Measurements from ENCODE around the gene ADK.

ADK gene

GRCh38 chr10:74244807-74245206 lies 93.8 kb downstream of the ADK start:
- H4K20me1 ChIP-seq (ENCODE audit: insufficient read depth): no peaks in the 10 kb centered on the region
- no peak overlapping the region for H3K4me3 ChIP-seq (IDR thresholded peaks at IDR 0.05; ENCODE audit: insufficient read depth, low read depth, low read length)
- TF ChIP-seq CTCF (conservative IDR thresholded peaks at IDR 0.05; ENCODE audit: low read depth, low read length): no peak
- no peak overlapping the region for H3K4me2 ChIP-seq
- H3K27me3 ChIP-seq (ENCODE audit: insufficient read depth, low read depth): no peaks in the 10 kb centered on the region
- no peaks in the 10 kb centered on the region for H3K79me2 ChIP-seq (ENCODE audit: insufficient read depth, low read depth)
- H3K9ac ChIP-seq: no peak overlapping the region
- H3K4me1 ChIP-seq (ENCODE audit: low read depth, poor library complexity, severe bottlenecking): no peaks in the 10 kb centered on the region
- H3K36me3 ChIP-seq (ENCODE audit: insufficient read depth): no peaks in the 10 kb centered on the region
- H2AFZ ChIP-seq (ENCODE audit: low read depth): no peak overlapping the region
- no peak overlapping the region for H3K27ac ChIP-seq

- no peak overlapping the region for H2AFZ ChIP-seq (ENCODE audit: low read depth)
- no peak for TF ChIP-seq CTCF (conservative IDR thresholded peaks at IDR 0.05; ENCODE audit: low read depth, low read length)
- no peaks in the 10 kb centered on the region for H4K20me1 ChIP-seq (ENCODE audit: insufficient read depth)
- no peak overlapping the region for H3K9ac ChIP-seq
- no peaks in the 10 kb centered on the region for H3K36me3 ChIP-seq (ENCODE audit: insufficient read depth)
- H3K79me2 ChIP-seq (ENCODE audit: insufficient read depth, low read depth): no peaks in the 10 kb centered on the region
- no peak overlapping the region for H3K27ac ChIP-seq
- no peak overlapping the region for H3K4me2 ChIP-seq
- no peaks in the 10 kb centered on the region for H3K27me3 ChIP-seq (ENCODE audit: insufficient read depth, low read depth)
- no peaks in the 10 kb centered on the region for H3K4me1 ChIP-seq (ENCODE audit: low read depth, poor library complexity, severe bottlenecking)
- H3K4me3 ChIP-seq (IDR thresholded peaks at IDR 0.05; ENCODE audit: insufficient read depth, low read depth, low read length): no peak overlapping the region
Measured at GRCh38 chr10:74246495-74246894, 95.5 kb downstream of the ADK start.

- H3K79me2 ChIP-seq (ENCODE audit: insufficient read depth, low read depth): no peaks in the 10 kb centered on the region
- peaks cover 10% of the 10 kb centered on the region for H3K4me1 ChIP-seq (ENCODE audit: low read depth, poor library complexity, severe bottlenecking)
- no peak overlapping the region for H3K4me3 ChIP-seq (IDR thresholded peaks at IDR 0.05; ENCODE audit: insufficient read depth, low read depth, low read length)
- H3K36me3 ChIP-seq (ENCODE audit: insufficient read depth): no peaks in the 10 kb centered on the region
- H2AFZ ChIP-seq (ENCODE audit: low read depth): no peak overlapping the region
- no peak overlapping the region for H3K27ac ChIP-seq
- no peak overlapping the region for H3K9ac ChIP-seq
- no peaks in the 10 kb centered on the region for H4K20me1 ChIP-seq (ENCODE audit: insufficient read depth)
- no peak overlapping the region for H3K4me2 ChIP-seq
- H3K27me3 ChIP-seq (ENCODE audit: insufficient read depth, low read depth): no peaks in the 10 kb centered on the region
- no peak for TF ChIP-seq CTCF (conservative IDR thresholded peaks at IDR 0.05; ENCODE audit: low read depth, low read length)
Measured at GRCh38 chr10:74249865-74250264, 98.8 kb downstream of the ADK start.

- Histone ChIP-seq H3K36me3 (ENCODE audit: insufficient read depth) (no peaks in the 10 kb centered on the region), H3K4me1 (ENCODE audit: low read depth, poor library complexity, severe bottlenecking) (peaks cover 21% of the 10 kb centered on the region), H3K4me3 (IDR thresholded peaks at IDR 0.05; ENCODE audit: insufficient read depth, low read depth, low read length) (no peak overlapping the region), H4K20me1 (ENCODE audit: insufficient read depth) (no peaks in the 10 kb centered on the region), H3K27me3 (ENCODE audit: insufficient read depth, low read depth) (no peaks in the 10 kb centered on the region), H3K4me2 (no peak overlapping the region), H3K27ac (no peak overlapping the region), H2AFZ (ENCODE audit: low read depth) (no peak overlapping the region), H3K9ac (no peak overlapping the region), H3K79me2 (ENCODE audit: insufficient read depth, low read depth) (no peaks in the 10 kb centered on the region)
- no peak for TF ChIP-seq CTCF (conservative IDR thresholded peaks at IDR 0.05; ENCODE audit: low read depth, low read length)
Measured at GRCh38 chr10:74255214-74255613, 104.2 kb downstream of the ADK start.
